ENCODE results near the gene SFMBT1.

DNA sequence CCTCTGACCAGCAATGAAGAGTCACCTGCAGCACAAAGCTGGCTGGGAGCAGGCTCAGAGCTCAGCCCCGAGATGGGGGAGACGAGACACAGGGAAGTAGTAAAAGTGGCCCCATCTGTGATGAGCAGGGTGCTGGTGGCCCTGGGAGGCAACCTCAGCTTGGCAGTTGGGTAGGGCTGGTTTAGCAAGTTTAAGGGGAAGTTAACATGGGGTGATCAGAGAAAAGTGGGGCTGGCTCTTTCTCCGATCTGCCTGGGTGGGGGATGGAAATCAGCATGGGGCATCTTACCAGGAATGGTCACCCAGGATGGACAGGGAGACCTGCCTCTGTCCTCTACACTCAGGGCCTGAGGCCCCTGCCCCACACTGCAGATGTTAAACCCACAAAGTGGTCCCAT lies 29.9 kb upstream of the SFMBT1 start:
- TF ChIP-seq ZFX (IDR thresholded peaks at IDR 0.05) = no peak
- TF ChIP-seq, protein P1, sequence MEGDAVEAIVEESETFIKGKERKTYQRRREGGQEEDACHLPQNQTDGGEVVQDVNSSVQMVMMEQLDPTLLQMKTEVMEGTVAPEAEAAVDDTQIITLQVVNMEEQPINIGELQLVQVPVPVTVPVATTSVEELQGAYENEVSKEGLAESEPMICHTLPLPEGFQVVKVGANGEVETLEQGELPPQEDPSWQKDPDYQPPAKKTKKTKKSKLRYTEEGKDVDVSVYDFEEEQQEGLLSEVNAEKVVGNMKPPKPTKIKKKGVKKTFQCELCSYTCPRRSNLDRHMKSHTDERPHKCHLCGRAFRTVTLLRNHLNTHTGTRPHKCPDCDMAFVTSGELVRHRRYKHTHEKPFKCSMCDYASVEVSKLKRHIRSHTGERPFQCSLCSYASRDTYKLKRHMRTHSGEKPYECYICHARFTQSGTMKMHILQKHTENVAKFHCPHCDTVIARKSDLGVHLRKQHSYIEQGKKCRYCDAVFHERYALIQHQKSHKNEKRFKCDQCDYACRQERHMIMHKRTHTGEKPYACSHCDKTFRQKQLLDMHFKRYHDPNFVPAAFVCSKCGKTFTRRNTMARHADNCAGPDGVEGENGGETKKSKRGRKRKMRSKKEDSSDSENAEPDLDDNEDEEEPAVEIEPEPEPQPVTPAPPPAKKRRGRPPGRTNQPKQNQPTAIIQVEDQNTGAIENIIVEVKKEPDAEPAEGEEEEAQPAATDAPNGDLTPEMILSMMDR (IDR thresholded peaks at IDR 0.05 in 2 of 3, conservative IDR thresholded peaks at IDR 0.05 in 1 of 3; ENCODE audit: borderline replicate concordance in 1 of 3, insufficient read depth in 1 of 3, low read depth in 2 of 3, low read length in 2 of 3) = no peak
- no peak for TF ChIP-seq POLR2AphosphoS5 (IDR thresholded peaks at IDR 0.05; ENCODE audit: low read depth, low read length)
- TF ChIP-seq SIN3A (IDR thresholded peaks at IDR 0.05; ENCODE audit: low read depth) = no peak
